ENCODE measurements around the gene DCTN4. TPM values are rescaled to one million over a fixed set of nuclear protein-coding genes. Genes with fewer than 3 reads are reported as not detected.

DCTN4 gene
- total RNA-seq, 1 experiment from 2014 or later, result 48.5 TPM

- Histone ChIP-seq H3K79me2 (ENCODE audit: insufficient read depth, low read length) (0 out of 2 replicates have a peak, but pooled peaks cover 3% of the 10 kb centered on the region), H3K4me2 (ENCODE audit: insufficient read depth, insufficient read length, low read length) (no peak overlapping the region), H2BK15ac (ENCODE audit: low read depth, low read length) (no peak overlapping the region), H2BK5ac (ENCODE audit: insufficient read length, low read length) (no peak overlapping the region), H3K23me2 (ENCODE audit: insufficient read length, low read depth, low read length, poor library complexity, severe bottlenecking) (no peaks in the 10 kb centered on the region), H3K27ac (ENCODE audit: insufficient read length, low read depth, low read length) (no peak overlapping the region), H3K27me3 (ENCODE audit: insufficient read depth, low read length) (no peaks in the 10 kb centered on the region), H3K18ac (ENCODE audit: insufficient read length, low read depth, low read length) (no peak overlapping the region), H3K14ac (ENCODE audit: insufficient read depth, low read length) (no peak overlapping the region), H3K23ac (ENCODE audit: insufficient read length, low read depth, low read length) (no peak overlapping the region), H4K8ac (replicated peaks; ENCODE audit: insufficient read length, low read depth, low read length) (no peak overlapping the region), H4K20me1 (ENCODE audit: control insufficient read depth, insufficient read depth, insufficient read length) (no peaks in the 10 kb centered on the region), H3K56ac (ENCODE audit: insufficient read length, low read depth, low read length) (no peak overlapping the region), H3K4ac (ENCODE audit: low read depth, low read length) (no peak overlapping the region), H3T11ph (ENCODE audit: low read length) (no peak overlapping the region), H3K9me3 (ENCODE audit: control insufficient read depth, low read depth, low read length) (no peaks in the 10 kb centered on the region), H2BK20ac (ENCODE audit: low read depth, low read length, poor library complexity, severe bottlenecking) (no peak overlapping the region), H2BK12ac (ENCODE audit: insufficient read length, low read depth, low read length) (no peak overlapping the region), H3K4me1 (ENCODE audit: insufficient read depth, low read length) (no peaks in the 10 kb centered on the region), H2BK120ac (ENCODE audit: low read depth, low read length, poor library complexity, severe bottlenecking) (no peak overlapping the region), H3K79me1 (ENCODE audit: insufficient read depth, low read depth, low read length, poor library complexity, severe bottlenecking) (peaks cover 3% of the 10 kb centered on the region), H2AK5ac (ENCODE audit: insufficient read length, low read length) (no peak overlapping the region), H2AFZ (ENCODE audit: low read length) (no peak overlapping the region), H4K91ac (ENCODE audit: insufficient read length, low read depth, low read length) (no peak overlapping the region), H3K9ac (ENCODE audit: extremely low read depth, insufficient read length, low read length) (no peak overlapping the region), H4K5ac (ENCODE audit: insufficient read length, low read depth, low read length) (no peak overlapping the region)
- Mint-ChIP-seq H3K4me3 (no peak overlapping the region), H3K4me1 (no peaks in the 10 kb centered on the region), H3K27ac (no peak overlapping the region; a peak in 1 of 7 replicates), H3K27me3 (ENCODE audit: low read depth) (no peaks in the 10 kb centered on the region), H3K9me3 (no peaks in the 10 kb centered on the region), H3K36me3 (ENCODE audit: insufficient read depth in 1 of 3, low read depth in 3 of 3) (peaks cover 24 to 49% (median 45%) of the 10 kb centered on the region in 3 experiments)
- TF ChIP-seq, protein P1, sequence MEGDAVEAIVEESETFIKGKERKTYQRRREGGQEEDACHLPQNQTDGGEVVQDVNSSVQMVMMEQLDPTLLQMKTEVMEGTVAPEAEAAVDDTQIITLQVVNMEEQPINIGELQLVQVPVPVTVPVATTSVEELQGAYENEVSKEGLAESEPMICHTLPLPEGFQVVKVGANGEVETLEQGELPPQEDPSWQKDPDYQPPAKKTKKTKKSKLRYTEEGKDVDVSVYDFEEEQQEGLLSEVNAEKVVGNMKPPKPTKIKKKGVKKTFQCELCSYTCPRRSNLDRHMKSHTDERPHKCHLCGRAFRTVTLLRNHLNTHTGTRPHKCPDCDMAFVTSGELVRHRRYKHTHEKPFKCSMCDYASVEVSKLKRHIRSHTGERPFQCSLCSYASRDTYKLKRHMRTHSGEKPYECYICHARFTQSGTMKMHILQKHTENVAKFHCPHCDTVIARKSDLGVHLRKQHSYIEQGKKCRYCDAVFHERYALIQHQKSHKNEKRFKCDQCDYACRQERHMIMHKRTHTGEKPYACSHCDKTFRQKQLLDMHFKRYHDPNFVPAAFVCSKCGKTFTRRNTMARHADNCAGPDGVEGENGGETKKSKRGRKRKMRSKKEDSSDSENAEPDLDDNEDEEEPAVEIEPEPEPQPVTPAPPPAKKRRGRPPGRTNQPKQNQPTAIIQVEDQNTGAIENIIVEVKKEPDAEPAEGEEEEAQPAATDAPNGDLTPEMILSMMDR (conservative IDR thresholded peaks at IDR 0.05), result no peak
- no CpG with 5 or more reads among the region's 4 CpGs for WGBS (ENCODE audit: extremely low coverage, insufficient read length, low lambda C conversion rate)
- no peak for DNase-seq
These were observed 29.0 kb downstream of the DCTN4 start for GRCh38 chr5:150729859-150730258.

Data from H9 (cell line).